ENCODE measurements around the gene ATP6V1E1. TPM values are rescaled to one million over a fixed set of nuclear protein-coding genes. Genes with fewer than 3 reads are reported as not detected.

The ATP6V1E1 gene
- total and polyA plus RNA-seq, 9 of the 15 experiments (the other 6 are each of a cell fraction or from before 2014, with no cell fraction given): 122 to 249 (median 179) TPM

GRCh38 chr22:17672417-17672991 lies 44.0 kb upstream of the ATP6V1E1 start (continued):
- TF ChIP-seq CREB3L1 (IDR thresholded peaks at IDR 0.05; ENCODE audit: borderline replicate concordance, low read depth) (no peak), DDX20 (tag; IDR thresholded peaks at IDR 0.05; ENCODE audit: low read depth) (no peak), FOXJ2 (tag; IDR thresholded peaks at IDR 0.05) (no peak), ZNF696 (CRISPR knock-in tag; conservative IDR thresholded peaks at IDR 0.05) (no peak), RBM25 (IDR thresholded peaks at IDR 0.05; ENCODE audit: low read depth, low read length, severe bottlenecking) (no peak), DIDO1 (tag; IDR thresholded peaks at IDR 0.05; ENCODE audit: low read depth) (no peak), NFATC3 (IDR thresholded peaks at IDR 0.05) (no peak), MIER1 (IDR thresholded peaks at IDR 0.05; ENCODE audit: low read depth) (no peak), ZNF165 (CRISPR knock-in tag; IDR thresholded peaks at IDR 0.05; ENCODE audit: borderline replicate concordance) (no peak), SREBF2 (CRISPR knock-in tag; IDR thresholded peaks at IDR 0.05) (no peak), E2F1 (CRISPR knock-in tag; IDR thresholded peaks at IDR 0.05) (no peak), HOXB6 (CRISPR knock-in tag; IDR thresholded peaks at IDR 0.05; ENCODE audit: borderline replicate concordance) (no peak), CBFA2T3 (IDR thresholded peaks at IDR 0.05) (no peak), ZNF347 (CRISPR knock-in tag; IDR thresholded peaks at IDR 0.05; ENCODE audit: low read depth) (no peak), ZBTB1 (CRISPR knock-in tag; IDR thresholded peaks at IDR 0.05; ENCODE audit: borderline replicate concordance, low read depth) (no peak), SMAD3 (CRISPR knock-in tag; conservative IDR thresholded peaks at IDR 0.05) (no peak), RBM22 (IDR thresholded peaks at IDR 0.05; ENCODE audit: low read depth, low read length, poor library complexity, severe bottlenecking) (no peak), ID3 (CRISPR knock-in tag; IDR thresholded peaks at IDR 0.05) (no peak), ID3 (tag; IDR thresholded peaks at IDR 0.05) (peak; percentile 48; the same call in 1 of the 2 replicates), SMARCA4 (IDR thresholded peaks at IDR 0.05) (no peak), C11orf30 (IDR thresholded peaks at IDR 0.05; ENCODE audit: low read depth) (no peak), CC2D1A (IDR thresholded peaks at IDR 0.05) (no peak), ZNF408 (CRISPR knock-in tag; IDR thresholded peaks at IDR 0.05; ENCODE audit: low read depth) (no peak), SETDB1 (IDR thresholded peaks at IDR 0.05; ENCODE audit: low read length) (no peak), GTF2E2 (tag; IDR thresholded peaks at IDR 0.05) (no peak), ZNF766 (CRISPR knock-in tag; conservative IDR thresholded peaks at IDR 0.05) (peak; percentile 46; the same call in 1 of the 2 replicates), HMGN3 (IDR thresholded peaks at IDR 0.05; ENCODE audit: borderline replicate concordance, extremely low read depth, insufficient read length, low read depth, low read length) (no peak), PPARD (CRISPR knock-in tag; IDR thresholded peaks at IDR 0.05) (no peak), BCL6 (CRISPR knock-in tag; IDR thresholded peaks at IDR 0.05) (no peak), ZNF778 (CRISPR knock-in tag; IDR thresholded peaks at IDR 0.05) (no peak), RFX7 (CRISPR knock-in tag; IDR thresholded peaks at IDR 0.05) (no peak)
